Measurements from ENCODE around the gene PRKCB.
A peak's percentile ranks its signal among the peaks of the same experiment; 100 is the strongest.

The PRKCB gene

DNA sequence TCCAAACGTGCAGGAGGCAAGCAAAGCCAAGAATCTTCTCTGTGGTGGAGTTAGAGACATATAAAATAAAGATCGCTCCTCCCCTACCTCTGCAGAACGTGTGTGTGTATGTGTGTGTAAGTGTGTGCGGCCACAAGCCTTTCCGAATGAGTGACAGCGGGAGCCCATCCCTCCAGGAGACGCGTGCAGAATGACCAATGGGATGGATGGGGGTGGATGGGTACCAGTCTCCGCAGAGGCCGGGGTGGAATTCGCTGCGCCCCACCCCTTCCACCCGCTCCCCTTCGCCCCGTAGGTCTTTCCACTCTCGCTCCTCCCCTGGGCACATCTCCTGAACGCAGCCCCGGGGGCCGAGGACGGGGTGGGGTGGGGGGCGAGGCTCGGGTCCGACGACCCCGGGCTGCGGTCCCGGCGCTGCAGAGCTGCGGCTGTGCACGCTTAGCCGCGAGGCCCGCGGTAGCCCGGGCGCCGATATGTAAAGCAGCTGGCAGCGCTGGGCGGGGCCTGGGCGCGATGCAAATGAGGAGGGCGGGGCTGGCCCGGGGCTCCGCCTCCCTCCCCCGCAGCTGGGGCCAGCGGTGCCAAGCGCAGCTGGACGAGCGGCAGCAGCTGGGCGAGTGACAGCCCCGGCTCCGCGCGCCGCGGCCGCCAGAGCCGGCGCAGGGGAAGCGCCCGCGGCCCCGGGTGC is at the start of gene PRKCB:
Gene PRKCB (plus strand): TSS at position 594 of the 688 bp plus-strand sequence.
- no peak for DNase-seq (ENCODE audit: low read depth, low spot score)
- ChIA-PET CTCF (no interaction called here), POLR2A (no interaction called here)
- no peak within 1 kb of the TSS; the same call in 1 of the 2 replicates for H3K4me3 ChIP-seq (ENCODE audit: low read depth, low read length)
- TF ChIP-seq, protein P1, sequence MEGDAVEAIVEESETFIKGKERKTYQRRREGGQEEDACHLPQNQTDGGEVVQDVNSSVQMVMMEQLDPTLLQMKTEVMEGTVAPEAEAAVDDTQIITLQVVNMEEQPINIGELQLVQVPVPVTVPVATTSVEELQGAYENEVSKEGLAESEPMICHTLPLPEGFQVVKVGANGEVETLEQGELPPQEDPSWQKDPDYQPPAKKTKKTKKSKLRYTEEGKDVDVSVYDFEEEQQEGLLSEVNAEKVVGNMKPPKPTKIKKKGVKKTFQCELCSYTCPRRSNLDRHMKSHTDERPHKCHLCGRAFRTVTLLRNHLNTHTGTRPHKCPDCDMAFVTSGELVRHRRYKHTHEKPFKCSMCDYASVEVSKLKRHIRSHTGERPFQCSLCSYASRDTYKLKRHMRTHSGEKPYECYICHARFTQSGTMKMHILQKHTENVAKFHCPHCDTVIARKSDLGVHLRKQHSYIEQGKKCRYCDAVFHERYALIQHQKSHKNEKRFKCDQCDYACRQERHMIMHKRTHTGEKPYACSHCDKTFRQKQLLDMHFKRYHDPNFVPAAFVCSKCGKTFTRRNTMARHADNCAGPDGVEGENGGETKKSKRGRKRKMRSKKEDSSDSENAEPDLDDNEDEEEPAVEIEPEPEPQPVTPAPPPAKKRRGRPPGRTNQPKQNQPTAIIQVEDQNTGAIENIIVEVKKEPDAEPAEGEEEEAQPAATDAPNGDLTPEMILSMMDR (IDR thresholded peaks at IDR 0.05; ENCODE audit: insufficient read depth, low read length, missing control alignments), result no peak

DNA sequence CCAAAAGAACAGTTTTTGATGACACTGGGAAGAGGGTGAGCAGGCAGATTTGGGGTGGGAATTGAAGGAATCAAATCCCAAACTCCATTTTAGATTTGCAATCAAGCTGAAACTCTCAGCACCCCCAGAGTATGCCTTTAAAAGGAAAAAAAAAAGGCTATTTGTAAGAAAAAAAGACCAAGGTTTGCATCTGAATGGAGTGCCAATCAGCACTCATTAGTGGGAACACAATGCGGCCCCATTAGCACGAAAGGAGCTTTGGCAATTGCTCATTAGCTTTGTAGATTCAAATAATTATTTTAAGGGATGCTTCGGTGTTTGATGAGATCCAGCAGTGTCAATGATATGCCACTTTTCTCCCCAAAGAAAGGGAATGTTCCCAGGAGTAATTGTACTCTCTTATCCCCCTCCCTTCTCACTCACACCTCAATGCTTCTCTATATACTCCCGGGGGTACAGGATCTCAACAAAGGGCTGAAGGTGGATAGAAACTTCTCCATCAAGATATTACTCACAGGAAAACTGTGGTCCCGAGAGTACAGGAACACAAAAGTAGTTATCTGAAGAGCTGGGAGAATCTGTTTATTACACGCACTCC is 48.7 kb upstream of the PRKCB start:
- TF ChIP-seq, protein P1 (IDR thresholded peaks at IDR 0.05; ENCODE audit: insufficient read depth, low read length, missing control alignments), result no peak
- no peak overlapping the region for H3K4me3 ChIP-seq (ENCODE audit: low read depth, low read length)
- ChIA-PET CTCF (interaction anchor here (1.5 kb wide), 1 partner anchor 14 kb away, joined by 4 read pairs; no protein-coding TSS in a partner anchor), POLR2A (no interaction called here)
- no peak for DNase-seq (ENCODE audit: low read depth, low spot score)

DNA sequence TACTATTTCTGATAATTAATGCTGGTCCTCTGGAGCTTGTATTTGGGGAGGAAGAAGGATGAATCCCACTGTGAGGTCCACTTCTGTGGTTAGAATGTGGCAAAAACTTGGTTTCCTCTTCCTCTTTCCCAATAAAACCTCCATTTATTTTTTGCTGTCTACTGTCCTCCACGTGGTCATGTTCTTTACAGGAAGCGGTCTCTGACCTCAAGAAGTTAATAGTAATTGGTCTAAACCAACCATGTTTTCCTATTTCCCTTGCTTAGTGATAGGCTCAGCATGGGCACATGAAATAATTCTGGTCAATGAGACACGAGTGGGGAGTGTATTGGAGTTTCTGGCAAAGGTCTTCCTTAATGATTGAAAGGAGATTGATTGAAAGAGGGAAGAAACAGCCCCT is 47.1 kb upstream of the PRKCB start:
- TF ChIP-seq, protein P1 (IDR thresholded peaks at IDR 0.05; ENCODE audit: insufficient read depth, low read length, missing control alignments), result no peak
- DNase-seq (ENCODE audit: low read depth, low spot score), result no peak
- ChIA-PET POLR2A (no interaction called here), CTCF (interaction anchor here (0.8 kb wide), 1 partner anchor 13 kb away, joined by 3 read pairs; no protein-coding TSS in a partner anchor)
- no peak overlapping the region for H3K4me3 ChIP-seq (ENCODE audit: low read depth, low read length)

DNA sequence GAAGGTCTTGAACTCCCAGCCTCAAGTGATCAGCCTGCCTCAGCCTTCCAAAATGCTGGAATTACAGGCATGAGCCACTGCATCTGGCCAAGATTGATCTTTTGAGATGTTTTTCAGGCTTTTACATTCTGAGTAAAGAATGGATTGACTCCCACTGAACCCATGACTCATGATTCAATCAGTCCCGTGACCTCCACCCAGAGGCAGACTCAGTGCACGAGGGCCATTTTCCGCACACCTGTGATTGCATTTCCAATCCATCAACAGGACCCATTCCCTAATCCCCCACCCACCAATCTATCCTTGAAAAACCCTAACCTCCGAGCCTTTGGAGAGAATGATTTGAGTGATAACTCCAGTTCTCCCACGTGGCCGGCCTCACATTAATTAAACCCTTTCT is 40.4 kb upstream of the PRKCB start:
- H3K4me3 ChIP-seq (ENCODE audit: low read depth, low read length), result no peak overlapping the region
- CTCF ChIA-PET, result no interaction called here
- TF ChIP-seq, protein P1 (IDR thresholded peaks at IDR 0.05; ENCODE audit: insufficient read depth, low read length, missing control alignments), result no peak
- DNase-seq (ENCODE audit: low read depth, low spot score), result no peak
- POLR2A ChIA-PET, result no interaction called here

DNA sequence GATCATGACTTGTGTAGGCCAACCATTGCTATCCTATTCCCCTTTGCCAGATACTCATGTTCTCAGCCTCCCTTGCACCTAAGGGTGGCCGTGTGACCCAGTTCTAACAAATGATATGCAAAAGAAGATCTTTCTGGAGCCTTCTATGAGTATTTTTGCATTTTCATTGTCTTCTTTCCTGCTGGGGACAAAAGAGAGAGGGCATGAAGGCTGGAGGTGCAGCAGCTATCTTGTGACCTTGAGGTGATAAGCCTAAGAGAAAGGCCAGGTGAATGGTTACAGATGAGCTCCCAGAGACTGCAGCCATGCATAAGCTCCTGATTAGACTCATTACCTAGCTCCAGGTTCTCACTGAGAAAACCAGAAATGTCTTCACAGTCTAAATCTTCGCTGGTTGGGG is 38.8 kb upstream of the PRKCB start:
- H3K4me3 ChIP-seq (ENCODE audit: low read depth, low read length), result no peak overlapping the region
- TF ChIP-seq, protein P1 (IDR thresholded peaks at IDR 0.05; ENCODE audit: insufficient read depth, low read length, missing control alignments), result no peak
- no peak for DNase-seq (ENCODE audit: low read depth, low spot score)
- ChIA-PET POLR2A (no interaction called here), CTCF (interaction anchor here (1.0 to 2.4 kb wide), 4 partner anchors 11 to 708 kb away, joined by 3 to 12 read pairs (median 6); no protein-coding TSS in a partner anchor)

DNA sequence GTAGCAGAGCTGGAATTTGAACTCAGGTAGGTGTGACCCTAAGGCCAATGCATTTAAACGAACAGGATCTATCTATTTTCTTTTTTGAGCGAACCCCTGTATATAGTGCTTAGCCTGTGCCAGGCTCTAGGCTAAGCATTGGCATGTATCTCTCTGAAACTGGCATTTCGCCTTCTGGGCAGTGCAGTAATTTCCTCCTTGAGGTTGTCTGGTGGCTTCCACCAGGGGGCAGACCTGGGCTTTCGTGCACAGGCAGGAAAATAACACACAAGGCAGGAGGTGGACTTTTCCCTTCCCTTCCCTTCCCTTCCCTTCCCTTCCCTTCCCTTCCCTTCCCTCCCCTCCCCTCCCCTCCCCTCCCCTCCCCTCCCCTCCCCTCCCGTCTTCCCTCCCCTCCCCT is 34.4 kb upstream of the PRKCB start:
- POLR2A ChIA-PET, result no interaction called here

More for the DNA sequence above, 34.4 kb upstream of the PRKCB start:
- TF ChIP-seq, protein P1 (IDR thresholded peaks at IDR 0.05; ENCODE audit: insufficient read depth, low read length, missing control alignments), result peak; percentile 83
- H3K4me3 ChIP-seq (ENCODE audit: low read depth, low read length), result no peak overlapping the region
- no peak for DNase-seq (ENCODE audit: low read depth, low spot score)
- CTCF ChIA-PET, result interaction anchor here (0.6 to 5.1 kb wide), 13 partner anchors 8 to 709 kb away, joined by 3 to 39 read pairs (median 4); no protein-coding TSS in a partner anchor

All from AG04449 (cell line).